GM12878 (cell line): ENCODE measurements around the gene RASL12.

Experiments used
- CBX5 ChIP-seq: sonication (generic); IDR thresholded peaks from 2 replicates; pipeline ENCODE4 v1.6.1; 2016; ENCODE audit warnings: low read depth, moderate library complexity, mild to moderate bottlenecking, inconsistent platforms
- POLR2A ChIP-seq: IDR thresholded peaks from 2 replicates; pipeline ENCODE4 v1.6.1; 2011; ENCODE audit warnings: low read depth, mild to moderate bottlenecking, low read length
- RAD21 ChIP-seq: IDR thresholded peaks from 2 replicates; pipeline ENCODE4 v1.6.1; 2011; ENCODE audit warnings: mild to moderate bottlenecking, low read depth, low read length, moderate library complexity; ENCODE audit not compliant: insufficient read depth
- USF1 ChIP-seq: IDR thresholded peaks from 2 replicates; pipeline ENCODE4 v1.6.1; 2011; ENCODE audit warnings: borderline replicate concordance, low read depth, mild to moderate bottlenecking, moderate library complexity, mixed read lengths, low read length; ENCODE audit not compliant: insufficient read depth; ENCODE audit errors: extremely low read length
- TF ChIP-seq, protein P1 (sequence below): IDR thresholded peaks from 2 replicates; pipeline ENCODE4 v1.6.1; 2012; ENCODE audit warnings: mild to moderate bottlenecking, low read depth, low read length
- TF ChIP-seq, protein P2 (sequence below): fragments of 450-650 bp; IDR thresholded peaks from 2 replicates; pipeline ENCODE4 v1.6.1; 2017; ENCODE audit warnings: antibody characterized with exemption, mild to moderate bottlenecking, moderate library complexity

DNA sequence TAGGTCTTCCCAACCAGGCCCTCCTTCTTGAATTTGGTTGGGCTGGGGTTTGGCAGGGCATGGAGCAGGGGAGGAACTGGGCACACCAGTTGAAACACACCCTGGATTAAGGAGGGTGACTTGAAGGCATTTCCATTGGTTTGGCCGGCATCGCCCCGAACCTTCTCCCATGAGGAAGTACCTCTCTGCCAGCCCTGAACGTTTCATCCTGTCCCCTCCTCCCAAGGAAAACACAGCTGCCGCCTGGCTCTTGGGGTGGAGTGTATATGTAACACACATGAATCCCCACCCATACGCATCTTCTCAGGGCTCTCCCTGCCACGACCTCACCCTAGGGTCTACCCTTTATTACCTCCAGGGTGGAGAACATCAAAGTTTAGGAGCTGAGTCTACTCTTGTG, 32.7 kb upstream of the RASL12 start:
- TF ChIP-seq USF1, result no peak
- TF ChIP-seq, protein P1, sequence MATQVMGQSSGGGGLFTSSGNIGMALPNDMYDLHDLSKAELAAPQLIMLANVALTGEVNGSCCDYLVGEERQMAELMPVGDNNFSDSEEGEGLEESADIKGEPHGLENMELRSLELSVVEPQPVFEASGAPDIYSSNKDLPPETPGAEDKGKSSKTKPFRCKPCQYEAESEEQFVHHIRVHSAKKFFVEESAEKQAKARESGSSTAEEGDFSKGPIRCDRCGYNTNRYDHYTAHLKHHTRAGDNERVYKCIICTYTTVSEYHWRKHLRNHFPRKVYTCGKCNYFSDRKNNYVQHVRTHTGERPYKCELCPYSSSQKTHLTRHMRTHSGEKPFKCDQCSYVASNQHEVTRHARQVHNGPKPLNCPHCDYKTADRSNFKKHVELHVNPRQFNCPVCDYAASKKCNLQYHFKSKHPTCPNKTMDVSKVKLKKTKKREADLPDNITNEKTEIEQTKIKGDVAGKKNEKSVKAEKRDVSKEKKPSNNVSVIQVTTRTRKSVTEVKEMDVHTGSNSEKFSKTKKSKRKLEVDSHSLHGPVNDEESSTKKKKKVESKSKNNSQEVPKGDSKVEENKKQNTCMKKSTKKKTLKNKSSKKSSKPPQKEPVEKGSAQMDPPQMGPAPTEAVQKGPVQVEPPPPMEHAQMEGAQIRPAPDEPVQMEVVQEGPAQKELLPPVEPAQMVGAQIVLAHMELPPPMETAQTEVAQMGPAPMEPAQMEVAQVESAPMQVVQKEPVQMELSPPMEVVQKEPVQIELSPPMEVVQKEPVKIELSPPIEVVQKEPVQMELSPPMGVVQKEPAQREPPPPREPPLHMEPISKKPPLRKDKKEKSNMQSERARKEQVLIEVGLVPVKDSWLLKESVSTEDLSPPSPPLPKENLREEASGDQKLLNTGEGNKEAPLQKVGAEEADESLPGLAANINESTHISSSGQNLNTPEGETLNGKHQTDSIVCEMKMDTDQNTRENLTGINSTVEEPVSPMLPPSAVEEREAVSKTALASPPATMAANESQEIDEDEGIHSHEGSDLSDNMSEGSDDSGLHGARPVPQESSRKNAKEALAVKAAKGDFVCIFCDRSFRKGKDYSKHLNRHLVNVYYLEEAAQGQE, result no peak
- TF ChIP-seq RAD21, result no peak
- TF ChIP-seq POLR2A, result no peak
- no peak for TF ChIP-seq CBX5
- TF ChIP-seq, protein P2, sequence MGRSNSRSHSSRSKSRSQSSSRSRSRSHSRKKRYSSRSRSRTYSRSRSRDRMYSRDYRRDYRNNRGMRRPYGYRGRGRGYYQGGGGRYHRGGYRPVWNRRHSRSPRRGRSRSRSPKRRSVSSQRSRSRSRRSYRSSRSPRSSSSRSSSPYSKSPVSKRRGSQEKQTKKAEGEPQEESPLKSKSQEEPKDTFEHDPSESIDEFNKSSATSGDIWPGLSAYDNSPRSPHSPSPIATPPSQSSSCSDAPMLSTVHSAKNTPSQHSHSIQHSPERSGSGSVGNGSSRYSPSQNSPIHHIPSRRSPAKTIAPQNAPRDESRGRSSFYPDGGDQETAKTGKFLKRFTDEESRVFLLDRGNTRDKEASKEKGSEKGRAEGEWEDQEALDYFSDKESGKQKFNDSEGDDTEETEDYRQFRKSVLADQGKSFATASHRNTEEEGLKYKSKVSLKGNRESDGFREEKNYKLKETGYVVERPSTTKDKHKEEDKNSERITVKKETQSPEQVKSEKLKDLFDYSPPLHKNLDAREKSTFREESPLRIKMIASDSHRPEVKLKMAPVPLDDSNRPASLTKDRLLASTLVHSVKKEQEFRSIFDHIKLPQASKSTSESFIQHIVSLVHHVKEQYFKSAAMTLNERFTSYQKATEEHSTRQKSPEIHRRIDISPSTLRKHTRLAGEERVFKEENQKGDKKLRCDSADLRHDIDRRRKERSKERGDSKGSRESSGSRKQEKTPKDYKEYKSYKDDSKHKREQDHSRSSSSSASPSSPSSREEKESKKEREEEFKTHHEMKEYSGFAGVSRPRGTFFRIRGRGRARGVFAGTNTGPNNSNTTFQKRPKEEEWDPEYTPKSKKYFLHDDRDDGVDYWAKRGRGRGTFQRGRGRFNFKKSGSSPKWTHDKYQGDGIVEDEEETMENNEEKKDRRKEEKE, result no peak
